HUES48 (cell line): ENCODE data around the gene FAM229A.

Source experiments
- H3K27ac ChIP-seq: one replicate; pipeline ENCODE4 v1.7.0; 2013; ENCODE audit warnings: low read depth, low read length, inconsistent platforms
- H3K27me3 ChIP-seq: 2 replicates; pipeline ENCODE4 v1.6.1; 2013; ENCODE audit warnings: mild to moderate bottlenecking, low read length; ENCODE audit not compliant: control insufficient read depth, insufficient read depth
- H3K36me3 ChIP-seq: 2 replicates; pipeline ENCODE4 v1.6.1; 2013; ENCODE audit warnings: low read length; ENCODE audit not compliant: control insufficient read depth, insufficient read depth
- H3K4me1 ChIP-seq: 2 replicates; pipeline ENCODE4 v1.6.1; 2013; ENCODE audit warnings: mild to moderate bottlenecking, low read length; ENCODE audit not compliant: control insufficient read depth, insufficient read depth
- H3K4me3 ChIP-seq: 2 replicates; pipeline ENCODE4 v1.5.1; 2013; ENCODE audit warnings: mild to moderate bottlenecking, low read depth, low read length
- H3K9ac ChIP-seq: 2 replicates; pipeline ENCODE4 v1.6.1; 2013; ENCODE audit warnings: mild to moderate bottlenecking, low read depth, low read length, moderate library complexity
- H3K9me3 ChIP-seq: 2 replicates; pipeline ENCODE4 v1.6.1; 2013; ENCODE audit warnings: low read length; ENCODE audit not compliant: control insufficient read depth, insufficient read depth

Gene FAM229A

DNA sequence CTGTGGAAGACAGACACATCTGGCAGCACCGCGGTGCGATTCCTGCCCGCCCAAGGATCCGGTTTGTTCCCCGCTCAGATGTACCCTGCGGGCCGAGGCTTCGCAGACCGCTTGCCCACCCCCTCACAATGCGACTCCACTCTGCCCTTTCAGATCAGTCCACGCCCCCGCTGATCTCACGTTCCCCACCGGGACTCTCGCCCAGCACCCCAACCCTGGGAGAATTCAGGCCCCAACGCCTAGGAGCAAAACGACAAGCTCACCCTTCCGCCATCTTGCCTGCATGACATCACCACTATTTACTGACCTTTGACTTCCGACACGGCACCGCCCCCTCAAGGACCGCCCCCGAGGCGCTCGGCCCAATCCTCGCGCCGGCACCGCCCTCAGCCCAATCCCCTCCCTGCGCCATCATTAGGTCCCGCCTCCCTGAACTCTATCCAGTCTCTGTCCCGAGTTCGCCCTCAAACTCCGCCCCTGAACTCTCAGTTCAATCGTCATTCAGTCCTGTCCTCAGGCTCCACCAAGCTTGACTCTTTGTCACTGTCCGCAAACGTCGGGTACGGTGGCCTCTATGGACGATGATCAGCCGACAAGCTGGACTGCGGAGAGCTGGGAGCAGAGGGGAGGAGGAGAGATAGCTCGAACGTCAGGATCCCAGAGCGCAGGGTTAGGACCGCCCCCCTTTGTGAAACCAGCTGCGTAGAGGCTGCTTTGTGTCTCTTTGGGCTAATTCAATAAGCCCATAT lies 32.0 kb upstream of the FAM229A start, which contains the start of gene BSDC1:
BSDC1 (minus strand) TSS at position 301 of the 749 bp plus-strand sequence; CDS start at position 274, 27 bp downstream.
- H3K4me1 ChIP-seq, result peaks cover 7% of the 10 kb centered on the region; the same call in 1 of the 2 replicates
- peak within 1 kb of the TSS; percentile 94 for H3K9ac ChIP-seq
- H3K36me3 ChIP-seq, result peaks cover 35% of the 10 kb centered on the region
- H3K27ac ChIP-seq, result peak within 1 kb of the TSS; percentile 99
- H3K27me3 ChIP-seq, result no peaks in the 10 kb centered on the region
- H3K9me3 ChIP-seq, result no peaks in the 10 kb centered on the region
- H3K4me3 ChIP-seq, result peak within 1 kb of the TSS; percentile 76

DNA sequence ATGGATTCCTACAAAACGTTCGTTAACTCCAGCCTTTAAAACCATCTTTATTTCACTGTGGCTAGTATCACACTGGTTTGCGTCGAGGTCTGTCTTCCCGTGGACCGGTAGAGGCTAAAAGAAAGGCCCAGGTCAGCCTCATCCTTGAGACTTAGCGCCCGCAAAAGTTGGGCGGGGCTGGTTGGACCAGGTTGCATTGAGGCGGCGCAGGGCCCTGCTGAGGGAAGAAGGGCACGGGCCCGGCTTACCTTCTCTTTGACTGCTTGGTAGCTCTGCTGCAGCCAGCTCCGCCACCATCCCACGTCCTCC lies 31.5 kb upstream of the FAM229A start:
- peaks cover 7% of the 10 kb centered on the region; the same call in 1 of the 2 replicates for H3K4me1 ChIP-seq
- H3K36me3 ChIP-seq, result peaks cover 38% of the 10 kb centered on the region
- peak overlapping the region; percentile 99 for H3K27ac ChIP-seq
- no peaks in the 10 kb centered on the region for H3K9me3 ChIP-seq
- H3K27me3 ChIP-seq, result no peaks in the 10 kb centered on the region
- H3K4me3 ChIP-seq, result peak overlapping the region; percentile 76
- H3K9ac ChIP-seq, result peak overlapping the region; percentile 93

- no peaks in the 10 kb centered on the region for H3K27me3 ChIP-seq
- peaks cover 7% of the 10 kb centered on the region; the same call in 1 of the 2 replicates for H3K4me1 ChIP-seq
- peak overlapping the region; percentile 76 for H3K4me3 ChIP-seq
- no peak overlapping the region for H3K9ac ChIP-seq
- H3K36me3 ChIP-seq, result peaks cover 41% of the 10 kb centered on the region
- no peak overlapping the region for H3K27ac ChIP-seq
- H3K9me3 ChIP-seq, result no peaks in the 10 kb centered on the region
Measured at GRCh38 chr1:32393136-32393535, 30.9 kb upstream of the FAM229A start.

DNA sequence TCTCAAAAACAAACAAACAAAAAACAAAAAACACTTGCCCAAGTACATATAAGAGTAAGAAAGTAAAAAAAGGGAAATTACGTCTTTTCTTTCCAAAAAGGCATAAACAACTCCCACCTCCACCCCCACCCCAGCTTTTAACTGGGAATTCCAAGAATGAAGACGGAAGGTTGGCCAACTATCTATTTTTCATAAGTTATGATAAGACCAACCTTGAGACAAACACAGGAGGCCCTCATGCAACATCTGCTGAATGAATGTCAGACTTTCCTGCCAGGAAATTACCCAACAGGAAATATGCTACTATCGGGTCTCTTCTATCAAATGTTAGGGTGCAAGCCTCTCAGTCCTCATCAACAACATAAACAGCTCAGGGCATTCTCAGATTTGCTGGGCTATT lies 30.0 kb upstream of the FAM229A start:
- Histone ChIP-seq H3K27me3 (no peaks in the 10 kb centered on the region), H3K9ac (no peak overlapping the region), H3K27ac (no peak overlapping the region), H3K9me3 (no peaks in the 10 kb centered on the region), H3K4me1 (peaks cover 7% of the 10 kb centered on the region; the same call in 1 of the 2 replicates), H3K4me3 (no peak overlapping the region), H3K36me3 (peaks cover 49% of the 10 kb centered on the region)

DNA sequence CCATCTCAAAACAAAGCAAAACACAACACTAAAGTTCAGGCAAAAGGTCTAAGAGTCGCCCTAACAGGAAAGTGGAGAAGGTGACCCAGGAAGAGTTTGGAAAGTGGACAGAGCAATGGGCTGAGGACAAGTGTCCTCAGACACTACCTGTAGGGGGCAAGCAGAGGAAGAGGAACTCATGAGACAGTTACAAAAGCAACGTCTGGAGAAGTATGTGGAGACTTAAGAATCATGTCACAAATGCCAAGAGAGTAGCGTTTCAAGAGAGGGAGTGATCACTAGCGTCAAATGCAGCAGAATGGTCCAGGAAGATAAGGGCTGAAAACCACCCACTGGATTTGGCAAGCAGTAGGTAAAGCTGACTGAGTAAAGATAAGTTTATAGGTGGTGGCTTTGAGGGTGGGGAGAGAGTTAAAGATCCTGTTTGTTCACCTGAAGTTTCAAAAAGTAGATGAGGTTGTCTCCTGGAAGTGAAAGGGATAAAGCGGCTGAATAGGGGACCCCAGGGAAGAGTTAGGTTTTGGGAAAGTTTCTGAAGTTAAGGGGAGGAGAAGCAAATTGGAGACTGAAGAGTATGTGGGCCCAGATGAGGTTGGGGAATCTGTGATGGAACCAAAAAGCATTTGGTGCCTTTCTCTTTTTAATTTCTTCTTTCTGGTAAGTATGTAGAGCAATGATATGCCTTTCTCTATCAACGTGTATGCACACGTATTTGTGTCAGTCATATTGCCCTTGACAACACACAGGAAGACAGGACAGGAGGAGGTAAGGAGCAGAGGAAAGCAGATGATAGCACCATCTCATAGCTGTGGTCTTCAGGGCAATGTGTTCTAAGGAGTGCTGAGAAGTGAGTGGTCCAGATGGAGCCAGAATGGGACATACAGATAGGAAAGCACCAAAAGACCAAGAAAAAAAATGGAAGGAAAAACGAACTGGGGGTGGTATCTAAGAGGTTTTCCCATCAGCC lies 28.9 kb upstream of the FAM229A start:
- Histone ChIP-seq H3K9ac (no peak overlapping the region), H3K9me3 (no peaks in the 10 kb centered on the region), H3K27ac (no peak overlapping the region), H3K4me1 (peaks cover 7% of the 10 kb centered on the region; the same call in 1 of the 2 replicates), H3K4me3 (no peak overlapping the region), H3K36me3 (peaks cover 58% of the 10 kb centered on the region), H3K27me3 (no peaks in the 10 kb centered on the region)

GRCh38 chr1:32388641-32389040 lies 26.4 kb upstream of the FAM229A start:
- no peaks in the 10 kb centered on the region for H3K27me3 ChIP-seq
- H3K4me3 ChIP-seq, result no peak overlapping the region
- H3K27ac ChIP-seq, result no peak overlapping the region
- no peak overlapping the region for H3K9ac ChIP-seq
- peaks cover 7% of the 10 kb centered on the region; the same call in 1 of the 2 replicates for H3K4me1 ChIP-seq
- H3K9me3 ChIP-seq, result no peaks in the 10 kb centered on the region
- peaks cover 83% of the 10 kb centered on the region for H3K36me3 ChIP-seq

DNA sequence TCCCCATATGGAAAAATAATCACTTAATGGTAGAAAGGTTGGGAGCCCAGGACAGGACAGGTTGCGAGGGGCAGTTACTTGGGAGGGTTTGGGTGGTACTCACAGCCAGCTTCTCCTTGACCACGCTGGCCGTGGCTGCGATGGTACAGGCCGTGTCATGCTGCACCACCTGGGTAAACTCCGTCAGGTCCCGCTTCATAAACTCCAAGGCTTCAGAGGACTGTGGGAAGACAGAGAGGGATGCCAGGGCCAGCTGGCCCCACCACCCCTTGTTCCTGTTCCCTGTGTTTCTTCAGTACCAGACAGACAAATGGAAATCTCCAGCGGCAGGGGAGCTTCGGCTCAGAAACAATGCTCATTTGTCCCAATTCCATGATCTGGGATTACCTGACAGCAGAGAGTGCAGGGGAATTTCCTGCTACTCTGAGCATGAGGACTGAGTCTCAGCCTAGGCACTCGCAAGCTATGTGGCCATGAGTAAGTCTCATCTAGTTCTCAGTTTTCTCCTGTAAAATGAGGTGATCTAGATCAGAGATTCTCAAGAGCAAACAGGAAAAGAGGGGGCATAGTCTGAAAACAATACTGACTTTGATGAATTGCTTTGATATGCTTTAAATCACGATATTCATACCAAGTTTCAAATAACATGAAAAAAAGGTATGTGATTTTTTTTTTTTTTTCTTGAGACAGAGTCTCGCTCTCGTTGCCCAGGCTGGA lies 24.5 kb upstream of the FAM229A start:
- Histone ChIP-seq H3K27ac (no peak overlapping the region), H3K27me3 (no peaks in the 10 kb centered on the region), H3K9me3 (no peaks in the 10 kb centered on the region), H3K36me3 (peaks cover 90% of the 10 kb centered on the region), H3K4me1 (no peaks in the 10 kb centered on the region), H3K9ac (no peak overlapping the region), H3K4me3 (no peak overlapping the region)

DNA sequence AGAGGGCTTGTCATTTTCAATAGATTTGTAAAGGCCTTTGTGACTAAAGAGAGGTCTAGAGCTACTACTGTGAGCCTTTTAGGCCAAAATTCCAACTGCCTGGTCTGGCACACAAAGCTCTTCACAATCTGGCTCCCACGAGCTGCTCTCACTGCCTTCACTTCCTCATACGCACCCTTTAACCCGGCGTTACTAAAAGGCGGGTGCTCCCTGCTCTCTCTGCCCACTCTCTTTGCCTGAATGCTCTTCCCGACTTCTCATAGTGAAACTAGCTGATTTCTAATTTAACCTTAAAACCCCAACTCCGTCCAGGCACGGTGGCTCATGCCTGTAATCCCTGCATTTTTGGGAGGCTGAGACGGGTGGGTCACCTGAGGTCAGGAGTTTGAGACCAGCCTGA lies 17.8 kb upstream of the FAM229A start:
- H3K27me3 ChIP-seq, result no peaks in the 10 kb centered on the region
- no peaks in the 10 kb centered on the region for H3K9me3 ChIP-seq
- H3K4me1 ChIP-seq, result no peaks in the 10 kb centered on the region
- H3K4me3 ChIP-seq, result no peak overlapping the region
- H3K36me3 ChIP-seq, result peaks cover 98% of the 10 kb centered on the region
- no peak overlapping the region for H3K27ac ChIP-seq
- H3K9ac ChIP-seq, result no peak overlapping the region

GRCh38 chr1:32377541-32378220 lies 15.4 kb upstream of the FAM229A start:
- no peak overlapping the region for H3K4me3 ChIP-seq
- no peaks in the 10 kb centered on the region for H3K27me3 ChIP-seq
- H3K27ac ChIP-seq, result no peak overlapping the region
- H3K4me1 ChIP-seq, result no peaks in the 10 kb centered on the region
- no peak overlapping the region for H3K9ac ChIP-seq
- H3K9me3 ChIP-seq, result no peaks in the 10 kb centered on the region
- peaks cover 95% of the 10 kb centered on the region for H3K36me3 ChIP-seq

GRCh38 chr1:32376199-32376598 lies 13.9 kb upstream of the FAM229A start:
- H3K9me3 ChIP-seq, result no peaks in the 10 kb centered on the region
- no peaks in the 10 kb centered on the region for H3K4me1 ChIP-seq
- no peaks in the 10 kb centered on the region for H3K27me3 ChIP-seq
- no peak overlapping the region for H3K4me3 ChIP-seq
- H3K27ac ChIP-seq, result no peak overlapping the region
- H3K9ac ChIP-seq, result no peak overlapping the region
- H3K36me3 ChIP-seq, result peaks cover 94% of the 10 kb centered on the region
